K562 (cell line): ENCODE results near the gene SFPQ. TPM values are rescaled to one million over a fixed set of nuclear protein-coding genes. Genes with fewer than 3 reads are reported as not detected.

Experiments used
- ATF6 ChIP-seq: sonication (generic); formaldehyde crosslinking; IDR thresholded peaks from 2 replicates; pipeline ENCODE4 v1.4.0; 2020; ENCODE audit warnings: mild to moderate bottlenecking, missing genetic modification reagents
- ATF7 ChIP-seq: fragments of 450-650 bp; IDR thresholded peaks from 2 replicates; pipeline ENCODE4 v1.7.1; 2014; ENCODE audit warnings: mild to moderate bottlenecking, moderate library complexity
- BRD9 ChIP-seq: fragments of 450-650 bp; IDR thresholded peaks from 2 replicates; pipeline ENCODE4 v1.6.1; 2018; ENCODE audit warnings: low read depth; ENCODE audit not compliant: partially characterized antibody
- CHCHD3 ChIP-seq: fragments of 250-450 bp; sonication (Bioruptor Pico); IDR thresholded peaks from 2 replicates; pipeline ENCODE4 v2.1.2; 2022; ENCODE audit warnings: mild to moderate bottlenecking
- ETV6 ChIP-seq, 3 experiments: fragments of 150-350 bp in 1 of 3; sonication (generic) in 1 of 3; formaldehyde crosslinking in 1 of 3; IDR thresholded peaks; 2 replicates each; pipeline versions ENCODE4 v1.6.1 to v1.8.0; 2014 to 2022; ENCODE audit warnings: borderline replicate concordance in 2 of 3, low read depth in 2 of 3, antibody characterized with exemption in 1 of 3, low read length in 1 of 3, mild to moderate bottlenecking in 1 of 3, missing genetic modification reagents in 1 of 3
- NONO ChIP-seq, 2 experiments: fragments of 200-400 bp in 1 of 2; fragments of 450-650 bp in 1 of 2; formaldehyde crosslinking in 1 of 2; IDR thresholded peaks; 2 replicates each; pipeline ENCODE4 v1.6.1; 2017; ENCODE audit warnings: low read depth in 2 of 2, mild to moderate bottlenecking in 2 of 2, moderate library complexity in 2 of 2, low read length in 1 of 2
- SRSF7 ChIP-seq: fragments of 200-400 bp; formaldehyde crosslinking; optimal IDR thresholded peaks from 2 replicates; pipeline ENCODE3; 2017; ENCODE audit warnings: mild to moderate bottlenecking, low read depth, low read length
- ZFP36 ChIP-seq: fragments of 150-350 bp; IDR thresholded peaks from 2 replicates; pipeline ENCODE4 v1.6.1; 2018; ENCODE audit warnings: low read length, low read depth; ENCODE audit not compliant: partially characterized antibody
- ZKSCAN1 ChIP-seq: fragments of 150-350 bp; IDR thresholded peaks from 2 replicates; pipeline ENCODE4 v1.6.1; 2016; ENCODE audit warnings: low read depth, low read length
- ZNF24 ChIP-seq: fragments of 450-650 bp; IDR thresholded peaks from 2 replicates; pipeline ENCODE4 v1.6.1; 2016
- ZNF384 ChIP-seq: IDR thresholded peaks from 2 replicates; pipeline ENCODE4 v1.6.1; 2012; ENCODE audit warnings: low read depth, low read length, improper control_type of control experiment
- polyA plus RNA-seq, 8 experiments: library from polyadenylated mRNA; depleted of rRNA in 4 of 8; stranded (reverse) in 5 of 8; unstranded in 3 of 8; fragments of >200 nt; fragmentation: Nextera tagmentation in 2 of 8; fragmentation: Illumina TruSeq in 1 of 8; extraction: Ambion mirVana in 2 of 8; extraction: Trizol in 1 of 8; gene quantifications; 2 replicates each; pipeline versions ENCODE4 v1.2.1 to v1.2.3, GENCODE V29; 2011 to 2014; ENCODE audit warnings: inconsistent platforms in 1 of 8, missing spikeins in 1 of 8
- total RNA-seq, 7 experiments: library from RNA; depleted of rRNA in 6 of 7; stranded (reverse); fragments of >200 nt in 6 of 7; fragmentation: Illumina TruSeq in 2 of 7; extraction: Trizol in 2 of 7; gene quantifications; 2 replicates each; pipeline versions ENCODE4 v1.2.1 to v1.2.3, GENCODE V29; 2011 to 2021; ENCODE audit warnings: low replicate concordance in 1 of 7
- TF ChIP-seq, protein P1 (sequence below), 3 experiments: fragments of 200-800 bp in 1 of 3; fragments of 250-450 bp in 1 of 3; fragments of 450-650 bp in 1 of 3; sonication (Bioruptor Pico) in 1 of 3; sonication (Bioruptor generic) in 1 of 3; formaldehyde crosslinking in 1 of 3; IDR thresholded peaks; 2 replicates each; pipeline versions ENCODE4 v1.6.1 to v1.8.0; 2016 to 2022; ENCODE audit warnings: mild to moderate bottlenecking in 2 of 3, missing genetic modification characterization in 2 of 3, missing compliant biosample characterization in 1 of 3, moderate library complexity in 1 of 3
- TF ChIP-seq, protein P2 (sequence below): sonication (generic); formaldehyde crosslinking; IDR thresholded peaks from 2 replicates; pipeline ENCODE4 v1.8.0; 2022; ENCODE audit warnings: mild to moderate bottlenecking, missing genetic modification reagents, borderline replicate concordance
- TF ChIP-seq, protein P3 (sequence below): fragments of 450-650 bp; IDR thresholded peaks from 2 replicates; pipeline ENCODE4 v1.6.1; 2018; ENCODE audit not compliant: partially characterized antibody

The SFPQ gene
- total and polyA plus RNA-seq, 9 of the 15 experiments (the other 6 are each of a cell fraction or from before 2014, with no cell fraction given), result 69.7 to 562 (median 399) TPM

- TF ChIP-seq, protein P1, sequence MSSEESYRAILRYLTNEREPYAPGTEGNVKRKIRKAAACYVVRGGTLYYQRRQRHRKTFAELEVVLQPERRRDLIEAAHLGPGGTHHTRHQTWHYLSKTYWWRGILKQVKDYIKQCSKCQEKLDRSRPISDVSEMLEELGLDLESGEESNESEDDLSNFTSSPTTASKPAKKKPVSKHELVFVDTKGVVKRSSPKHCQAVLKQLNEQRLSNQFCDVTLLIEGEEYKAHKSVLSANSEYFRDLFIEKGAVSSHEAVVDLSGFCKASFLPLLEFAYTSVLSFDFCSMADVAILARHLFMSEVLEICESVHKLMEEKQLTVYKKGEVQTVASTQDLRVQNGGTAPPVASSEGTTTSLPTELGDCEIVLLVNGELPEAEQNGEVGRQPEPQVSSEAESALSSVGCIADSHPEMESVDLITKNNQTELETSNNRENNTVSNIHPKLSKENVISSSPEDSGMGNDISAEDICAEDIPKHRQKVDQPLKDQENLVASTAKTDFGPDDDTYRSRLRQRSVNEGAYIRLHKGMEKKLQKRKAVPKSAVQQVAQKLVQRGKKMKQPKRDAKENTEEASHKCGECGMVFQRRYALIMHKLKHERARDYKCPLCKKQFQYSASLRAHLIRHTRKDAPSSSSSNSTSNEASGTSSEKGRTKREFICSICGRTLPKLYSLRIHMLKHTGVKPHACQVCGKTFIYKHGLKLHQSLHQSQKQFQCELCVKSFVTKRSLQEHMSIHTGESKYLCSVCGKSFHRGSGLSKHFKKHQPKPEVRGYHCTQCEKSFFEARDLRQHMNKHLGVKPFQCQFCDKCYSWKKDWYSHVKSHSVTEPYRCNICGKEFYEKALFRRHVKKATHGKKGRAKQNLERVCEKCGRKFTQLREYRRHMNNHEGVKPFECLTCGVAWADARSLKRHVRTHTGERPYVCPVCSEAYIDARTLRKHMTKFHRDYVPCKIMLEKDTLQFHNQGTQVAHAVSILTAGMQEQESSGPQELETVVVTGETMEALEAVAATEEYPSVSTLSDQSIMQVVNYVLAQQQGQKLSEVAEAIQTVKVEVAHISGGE (CRISPR knock-in tag; IDR thresholded peaks at IDR 0.05), result 0 out of 6 replicates have a peak, but pooled peaks of 1 of the 3 experiments have one; percentile 21
- no peak for TF ChIP-seq ZKSCAN1
- TF ChIP-seq, protein P2, sequence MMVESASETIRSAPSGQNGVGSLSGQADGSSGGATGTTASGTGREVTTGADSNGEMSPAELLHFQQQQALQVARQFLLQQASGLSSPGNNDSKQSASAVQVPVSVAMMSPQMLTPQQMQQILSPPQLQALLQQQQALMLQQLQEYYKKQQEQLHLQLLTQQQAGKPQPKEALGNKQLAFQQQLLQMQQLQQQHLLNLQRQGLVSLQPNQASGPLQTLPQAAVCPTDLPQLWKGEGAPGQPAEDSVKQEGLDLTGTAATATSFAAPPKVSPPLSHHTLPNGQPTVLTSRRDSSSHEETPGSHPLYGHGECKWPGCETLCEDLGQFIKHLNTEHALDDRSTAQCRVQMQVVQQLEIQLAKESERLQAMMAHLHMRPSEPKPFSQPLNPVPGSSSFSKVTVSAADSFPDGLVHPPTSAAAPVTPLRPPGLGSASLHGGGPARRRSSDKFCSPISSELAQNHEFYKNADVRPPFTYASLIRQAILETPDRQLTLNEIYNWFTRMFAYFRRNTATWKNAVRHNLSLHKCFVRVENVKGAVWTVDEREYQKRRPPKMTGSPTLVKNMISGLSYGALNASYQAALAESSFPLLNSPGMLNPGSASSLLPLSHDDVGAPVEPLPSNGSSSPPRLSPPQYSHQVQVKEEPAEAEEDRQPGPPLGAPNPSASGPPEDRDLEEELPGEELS (CRISPR knock-in tag), result no peak
- TF ChIP-seq SRSF7, result no peak
- TF ChIP-seq ETV6 (IDR thresholded peaks at IDR 0.05; ENCODE audit: borderline replicate concordance in 1 of 2, low read depth in 2 of 2, low read length in 1 of 2), result no peak
- no peak for TF ChIP-seq ETV6 (CRISPR knock-in tag; IDR thresholded peaks at IDR 0.05; ENCODE audit: borderline replicate concordance)
- no peak for TF ChIP-seq CHCHD3 (CRISPR knock-in tag)
- TF ChIP-seq NONO (IDR thresholded peaks at IDR 0.05; ENCODE audit: low read depth in 2 of 2, low read length in 1 of 2), result 0 out of 4 replicates have a peak, but pooled peaks of 1 of the 2 experiments have one; percentile 30
- TF ChIP-seq ZNF384, result peak; percentile 31; the same call in 1 of the 2 replicates
- TF ChIP-seq, protein P3, sequence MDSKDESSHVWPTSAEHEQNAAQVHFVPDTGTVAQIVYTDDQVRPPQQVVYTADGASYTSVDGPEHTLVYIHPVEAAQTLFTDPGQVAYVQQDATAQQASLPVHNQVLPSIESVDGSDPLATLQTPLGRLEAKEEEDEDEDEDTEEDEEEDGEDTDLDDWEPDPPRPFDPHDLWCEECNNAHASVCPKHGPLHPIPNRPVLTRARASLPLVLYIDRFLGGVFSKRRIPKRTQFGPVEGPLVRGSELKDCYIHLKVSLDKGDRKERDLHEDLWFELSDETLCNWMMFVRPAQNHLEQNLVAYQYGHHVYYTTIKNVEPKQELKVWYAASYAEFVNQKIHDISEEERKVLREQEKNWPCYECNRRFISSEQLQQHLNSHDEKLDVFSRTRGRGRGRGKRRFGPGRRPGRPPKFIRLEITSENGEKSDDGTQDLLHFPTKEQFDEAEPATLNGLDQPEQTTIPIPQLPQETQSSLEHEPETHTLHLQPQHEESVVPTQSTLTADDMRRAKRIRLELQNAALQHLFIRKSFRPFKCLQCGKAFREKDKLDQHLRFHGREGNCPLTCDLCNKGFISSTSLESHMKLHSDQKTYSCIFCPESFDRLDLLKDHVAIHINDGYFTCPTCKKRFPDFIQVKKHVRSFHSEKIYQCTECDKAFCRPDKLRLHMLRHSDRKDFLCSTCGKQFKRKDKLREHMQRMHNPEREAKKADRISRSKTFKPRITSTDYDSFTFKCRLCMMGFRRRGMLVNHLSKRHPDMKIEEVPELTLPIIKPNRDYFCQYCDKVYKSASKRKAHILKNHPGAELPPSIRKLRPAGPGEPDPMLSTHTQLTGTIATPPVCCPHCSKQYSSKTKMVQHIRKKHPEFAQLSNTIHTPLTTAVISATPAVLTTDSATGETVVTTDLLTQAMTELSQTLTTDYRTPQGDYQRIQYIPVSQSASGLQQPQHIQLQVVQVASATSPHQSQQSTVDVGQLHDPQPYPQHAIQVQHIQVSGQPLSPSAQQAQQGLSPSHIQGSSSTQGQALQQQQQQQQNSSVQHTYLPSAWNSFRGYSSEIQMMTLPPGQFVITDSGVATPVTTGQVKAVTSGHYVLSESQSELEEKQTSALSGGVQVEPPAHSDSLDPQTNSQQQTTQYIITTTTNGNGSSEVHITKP, result peak; percentile 95
- TF ChIP-seq ZFP36, result no peak
- TF ChIP-seq BRD9, result peak; percentile 29
- no peak for TF ChIP-seq ATF6 (CRISPR knock-in tag)
- peak; percentile 40; the same call in 1 of the 2 replicates for TF ChIP-seq ATF7
- peak; percentile 44; the same call in 1 of the 2 replicates for TF ChIP-seq ZNF24
Measured at GRCh38 chr1:35202048-35202719, 9.2 kb upstream of the SFPQ start (continued).
